NOMO-1 treated with dmso at 0.1 percent for 144 hours (cell line): ENCODE results near the gene SPIN2A.
"Not testable (repeated sequence)": the region's sequence is repeated elsewhere in the genome, so short reads cannot be mapped to it uniquely, and the experiment has no call there.

Experiments used
- DNase-seq: peaks from one replicate; lab custom pipeline; 2025; ENCODE audit not compliant: unreplicated experiment; lab: John Stamatoyannopoulos, UW

Gene SPIN2A

GRCh38 chrX:57137073-57137472 lies at the start of gene SPIN2A:
TSS of gene SPIN2A (minus strand) at chrX:57137397. CDS start at chrX:57136597, 800 bp downstream.
- DNase-seq = not testable (repeated sequence)

- DNase-seq = no peak
Measured at GRCh38 chrX:57178605-57179004, 41.4 kb upstream of the SPIN2A start.

- no peak for DNase-seq
Measured at GRCh38 chrX:57177070-57177469, 39.9 kb upstream of the SPIN2A start.

- DNase-seq = no peak
Measured at GRCh38 chrX:57172544-57172943, 35.3 kb upstream of the SPIN2A start.

GRCh38 chrX:57156397-57157049 lies 19.3 kb upstream of the SPIN2A start:
- DNase-seq = no peak

GRCh38 chrX:57155171-57155570 lies 18.0 kb upstream of the SPIN2A start:
- no peak for DNase-seq

GRCh38 chrX:57152222-57152621 lies 15.0 kb upstream of the SPIN2A start:
- not testable (repeated sequence) for DNase-seq

- DNase-seq = no peak
Measured at GRCh38 chrX:57138674-57139073, 1.5 kb upstream of the SPIN2A start.

GRCh38 chrX:57137501-57137900 lies 304 bp upstream of the SPIN2A start:
- no peak for DNase-seq

- not testable (repeated sequence) for DNase-seq
Measured at GRCh38 chrX:57136589-57136988, 608 bp downstream of the SPIN2A start.

GRCh38 chrX:57135287-57135686 lies 1.9 kb downstream of the SPIN2A start:
- DNase-seq = no peak

GRCh38 chrX:57134702-57135101 lies 2.5 kb downstream of the SPIN2A start:
- no peak for DNase-seq

GRCh38 chrX:57133706-57134105 lies 3.5 kb downstream of the SPIN2A start:
- DNase-seq = no peak

- not testable (repeated sequence) for DNase-seq
Measured at GRCh38 chrX:57133284-57133683, 3.9 kb downstream of the SPIN2A start.

GRCh38 chrX:57132046-57132445 lies 5.2 kb downstream of the SPIN2A start:
- DNase-seq = no peak

GRCh38 chrX:57121816-57122215 lies 15.4 kb downstream of the SPIN2A start:
- DNase-seq = no peak

- DNase-seq = peak; percentile 70
Measured at GRCh38 chrX:57121162-57121755, 15.9 kb downstream of the SPIN2A start, which contains the start of gene SPIN2B. TSS of gene SPIN2B (minus strand) at chrX:57121548.

GRCh38 chrX:57120619-57121161 lies 16.5 kb downstream of the SPIN2A start:
- DNase-seq = not testable (repeated sequence)

- DNase-seq = no peak
Measured at GRCh38 chrX:57119416-57119815, 17.8 kb downstream of the SPIN2A start.

- not testable (repeated sequence) for DNase-seq
Measured at GRCh38 chrX:57117566-57117965, 19.6 kb downstream of the SPIN2A start.

- DNase-seq = no peak
Measured at GRCh38 chrX:57104921-57105398, 32.2 kb downstream of the SPIN2A start.

- no peak for DNase-seq
Measured at GRCh38 chrX:57104406-57104805, 32.8 kb downstream of the SPIN2A start.
